K562 (cell line): Measurements from ENCODE around the gene MTA1. TPM values are rescaled to one million over a fixed set of nuclear protein-coding genes. Genes with fewer than 3 reads are reported as not detected.

ENCODE experiments used
- ATAC-seq: fragments of 200-7000 bp; cut with Tn5 transposase; 3 replicates; pipeline ENCODE4 v1.9.1; 2020; ENCODE audit warnings: moderate library complexity
- BruUV-seq: library from RNA; stranded (reverse); fragments of 400-500 nt; replicated peaks from 2 replicates; lab custom pipeline; 2021; lab: Mats Ljungman, UMichigan
- CTCF ChIA-PET: fragments of 300-600 bp; formaldehyde crosslinking; extraction: SDS; loops from one replicate; lab custom pipeline; 2021; ENCODE audit warnings: low intra/inter-chr PET ratio; lab: Yijun Ruan, JAX
- POLR2A ChIA-PET: fragments of 300-600, 350-650 bp; sonication (Branson Sonifier 250); formaldehyde crosslinking; extraction: SDS; loops from one replicate; lab custom pipeline; 2021; ENCODE audit warnings: antibody characterized with exemption, inconsistent platforms; lab: Yijun Ruan, JAX
- DNase-seq, 4 experiments: peaks; one replicate each; pipeline versions ENCODE4 v3.0.0 to v3.0.0-alpha.2; 2011 to 2018; ENCODE audit warnings: low spot score in 3 of 4, mixed read lengths in 3 of 4; ENCODE audit errors: extremely low read depth in 1 of 4
- FAIRE-seq: peaks from 2 replicates; lab custom pipeline; 2011; peaks lifted over from hg19 to GRCh38; lab: Jason Lieb, UNC
- H2AFZ ChIP-seq: 2 replicates; pipeline ENCODE4 v1.6.0; 2011; ENCODE audit warnings: low read depth, low read length, control low read depth, inconsistent platforms
- H3K27ac ChIP-seq: fragments of 200-600 bp; 3 replicates; pipeline ENCODE4 v1.8.0; 2011; ENCODE audit warnings: low read depth, mild to moderate bottlenecking, control low read depth, inconsistent platforms, low read length, moderate library complexity, mixed read lengths; ENCODE audit errors: extremely low read depth
- H3K27me3 ChIP-seq, 2 experiments: fragments of 300-600 bp in 1 of 2; 2 replicates in 1 of 2; 3 replicates in 1 of 2; pipeline versions ENCODE4 v1.6.0 to v1.8.0; 2011; ENCODE audit warnings: inconsistent platforms in 2 of 2, low read length in 2 of 2, mild to moderate bottlenecking in 1 of 2, mixed read lengths in 1 of 2, moderate library complexity in 1 of 2; ENCODE audit not compliant: control insufficient read depth in 2 of 2, insufficient read depth in 2 of 2
- H3K36me3 ChIP-seq: fragments of 300-600 bp; 3 replicates; pipeline ENCODE4 v1.8.0; 2011; ENCODE audit warnings: mild to moderate bottlenecking, low read length, inconsistent platforms; ENCODE audit not compliant: control insufficient read depth, insufficient read depth
- H3K4me1 ChIP-seq, 2 experiments: fragments of 200-600 bp in 1 of 2; replicated peaks in 1 of 2; 2 replicates in 1 of 2; 3 replicates in 1 of 2; pipeline versions ENCODE4 v1.5.1 to v1.8.0; 2011; ENCODE audit warnings: inconsistent platforms in 2 of 2, low read length in 2 of 2, mild to moderate bottlenecking in 1 of 2, mixed read lengths in 1 of 2, moderate library complexity in 1 of 2; ENCODE audit not compliant: control insufficient read depth in 2 of 2, insufficient read depth in 2 of 2
- H3K4me2 ChIP-seq: 2 replicates; pipeline ENCODE4 v1.6.1; 2011; ENCODE audit warnings: low read length, control low read depth, inconsistent platforms, mixed read lengths; ENCODE audit not compliant: insufficient read depth
- H3K4me3 ChIP-seq: fragments of 200-600 bp; sonication (generic), shearing (Covaris generic); 2 replicates; pipeline ENCODE4 v1.5.1; 2016; ENCODE audit warnings: control low read depth, inconsistent platforms
- H3K79me2 ChIP-seq: fragments of 200-600 bp; 3 replicates; pipeline ENCODE4 v1.8.0; 2011; ENCODE audit warnings: low read length, inconsistent platforms; ENCODE audit not compliant: control insufficient read depth, insufficient read depth
- H3K9ac ChIP-seq, 2 experiments: 2 replicates each; pipeline versions ENCODE4 v1.6.0 to v1.6.1; 2011; ENCODE audit warnings: low read depth in 2 of 2, low read length in 2 of 2, control low read depth in 1 of 2, inconsistent platforms in 1 of 2, mild to moderate bottlenecking in 1 of 2, mixed read lengths in 1 of 2; ENCODE audit not compliant: insufficient read depth in 1 of 2
- H3K9me1 ChIP-seq: one replicate; pipeline ENCODE4 v1.6.0; 2011; ENCODE audit warnings: inconsistent platforms, mild to moderate bottlenecking, low read length, moderate library complexity; ENCODE audit not compliant: control insufficient read depth, insufficient read depth
- H3K9me3 ChIP-seq: replicated peaks from 2 replicates; pipeline ENCODE4 v1.5.1; 2011; ENCODE audit warnings: low read depth, low read length, inconsistent platforms; ENCODE audit not compliant: control insufficient read depth, insufficient read depth
- H4K20me1 ChIP-seq: replicated peaks from 2 replicates; pipeline ENCODE4 v1.6.1; 2011; ENCODE audit warnings: low read length, inconsistent platforms, mixed read lengths; ENCODE audit not compliant: control insufficient read depth, insufficient read depth
- EGR1 ChIP-seq: fragments of 450-650 bp; conservative IDR thresholded peaks from 2 replicates; pipeline ENCODE4 v1.6.1; 2017; ENCODE audit warnings: mild to moderate bottlenecking
- MEF2D ChIP-seq: conservative IDR thresholded peaks from 2 replicates; pipeline ENCODE4 v1.6.1; 2016; ENCODE audit warnings: low read depth, missing genetic modification characterization, missing compliant biosample characterization
- TBL1XR1 ChIP-seq, 2 experiments: IDR thresholded peaks; 2 replicates each; pipeline ENCODE4 v1.6.1; 2012; ENCODE audit warnings: improper control_type of control experiment in 2 of 2, low read length in 2 of 2, mild to moderate bottlenecking in 1 of 2
- U2AF2 ChIP-seq: fragments of 200-400 bp; formaldehyde crosslinking; optimal IDR thresholded peaks from 2 replicates; pipeline ENCODE3; 2017; ENCODE audit warnings: low read depth, mild to moderate bottlenecking, low read length
- ZBTB43 ChIP-seq: sonication (generic); formaldehyde crosslinking; IDR thresholded peaks from 2 replicates; pipeline ENCODE4 v1.8.0; 2023; ENCODE audit warnings: mild to moderate bottlenecking, missing genetic modification reagents
- ZBTB7A ChIP-seq: IDR thresholded peaks from 2 replicates; pipeline ENCODE4 v1.6.1; 2011; ENCODE audit warnings: low read depth, mild to moderate bottlenecking, low read length, moderate library complexity, borderline replicate concordance; ENCODE audit not compliant: control insufficient read depth
- WGBS: fragments of 100-300 bp; shearing (Covaris generic); methylation state at CpG from one replicate; pipeline ENCODE4 v1.1.6; 2016; ENCODE audit warnings: low coverage, mixed read lengths; ENCODE audit not compliant: insufficient coverage; ENCODE audit errors: missing lambda C conversion rate; 5-methylcytosine and 5-hydroxymethylcytosine counted together
- in situ Hi-C: fragments of 300-500 bp; cut with MboI; formaldehyde crosslinking; loops from 4 replicates; pipeline ENCODE4 v1.15.0; 2018; ENCODE audit warnings: inconsistent platforms, mixed read lengths
- intact Hi-C: fragments of 100-400 bp; cut with micrococcal nuclease; formaldehyde crosslinking; loops from 2 replicates; pipeline ENCODE4 v1.14.2; 2022
- polyA plus RNA-seq, 8 experiments: library from polyadenylated mRNA; depleted of rRNA in 4 of 8; stranded (reverse) in 5 of 8; unstranded in 3 of 8; fragments of >200 nt; fragmentation: Nextera tagmentation in 2 of 8; fragmentation: Illumina TruSeq in 1 of 8; extraction: Ambion mirVana in 2 of 8; extraction: Trizol in 1 of 8; gene quantifications; 2 replicates each; pipeline versions ENCODE4 v1.2.1 to v1.2.3, GENCODE V29; 2011 to 2014; ENCODE audit warnings: inconsistent platforms in 1 of 8, missing spikeins in 1 of 8
- total RNA-seq, 7 experiments: library from RNA; depleted of rRNA in 6 of 7; stranded (reverse); fragments of >200 nt in 6 of 7; fragmentation: Illumina TruSeq in 2 of 7; extraction: Trizol in 2 of 7; gene quantifications; 2 replicates each; pipeline versions ENCODE4 v1.2.1 to v1.2.3, GENCODE V29; 2011 to 2021; ENCODE audit warnings: low replicate concordance in 1 of 7

The MTA1 gene
- total and polyA plus RNA-seq, 9 of the 15 experiments (the other 6 are each of a cell fraction or from before 2014, with no cell fraction given) = 0.13 to 118 (median 32.3) TPM

DNA sequence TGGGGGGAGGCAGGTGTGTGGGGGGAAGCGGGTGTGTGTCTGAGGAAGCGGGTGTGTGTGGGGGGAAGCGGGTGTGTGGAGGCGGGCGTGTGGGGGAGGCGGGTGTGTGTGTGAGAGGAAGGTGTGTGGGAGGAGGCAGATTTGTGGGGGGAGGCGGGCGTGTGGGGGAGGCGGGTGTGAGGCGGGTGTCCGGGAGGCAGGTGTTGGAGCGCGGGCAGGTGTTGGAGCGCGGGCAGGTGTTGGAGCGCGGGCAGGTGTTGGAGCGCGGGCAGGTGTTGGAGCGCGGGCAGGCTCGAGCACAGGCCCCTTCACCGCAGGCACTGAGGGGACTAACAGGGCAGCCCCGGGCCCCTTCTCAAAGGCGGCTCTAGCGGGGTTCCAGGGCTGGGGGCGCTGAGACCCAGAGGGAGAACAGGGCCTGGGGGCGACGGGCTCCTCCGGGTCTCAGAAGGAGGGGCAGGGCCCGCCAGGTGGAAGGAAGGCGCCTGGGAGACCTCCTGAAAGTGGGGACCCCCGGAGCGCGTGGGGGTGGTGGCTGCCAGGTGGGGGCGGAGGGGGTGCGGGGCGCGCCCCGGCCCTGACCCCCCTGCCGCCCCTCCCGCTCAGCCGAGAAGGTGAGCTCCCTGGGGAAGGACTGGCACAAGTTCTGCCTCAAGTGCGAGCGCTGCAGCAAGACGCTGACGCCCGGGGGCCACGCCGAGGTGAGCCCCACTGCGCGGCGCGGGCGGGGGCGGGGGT is 58.2 kb downstream of the MTA1 start (continued):
- TF ChIP-seq ZBTB43 (CRISPR knock-in tag) = no peak
- 0 out of 2 replicates have a peak, but pooled peaks have one; percentile 6 for TF ChIP-seq EGR1
- TF ChIP-seq ZBTB7A = 0 out of 2 replicates have a peak, but pooled peaks have one; percentile 39

DNA sequence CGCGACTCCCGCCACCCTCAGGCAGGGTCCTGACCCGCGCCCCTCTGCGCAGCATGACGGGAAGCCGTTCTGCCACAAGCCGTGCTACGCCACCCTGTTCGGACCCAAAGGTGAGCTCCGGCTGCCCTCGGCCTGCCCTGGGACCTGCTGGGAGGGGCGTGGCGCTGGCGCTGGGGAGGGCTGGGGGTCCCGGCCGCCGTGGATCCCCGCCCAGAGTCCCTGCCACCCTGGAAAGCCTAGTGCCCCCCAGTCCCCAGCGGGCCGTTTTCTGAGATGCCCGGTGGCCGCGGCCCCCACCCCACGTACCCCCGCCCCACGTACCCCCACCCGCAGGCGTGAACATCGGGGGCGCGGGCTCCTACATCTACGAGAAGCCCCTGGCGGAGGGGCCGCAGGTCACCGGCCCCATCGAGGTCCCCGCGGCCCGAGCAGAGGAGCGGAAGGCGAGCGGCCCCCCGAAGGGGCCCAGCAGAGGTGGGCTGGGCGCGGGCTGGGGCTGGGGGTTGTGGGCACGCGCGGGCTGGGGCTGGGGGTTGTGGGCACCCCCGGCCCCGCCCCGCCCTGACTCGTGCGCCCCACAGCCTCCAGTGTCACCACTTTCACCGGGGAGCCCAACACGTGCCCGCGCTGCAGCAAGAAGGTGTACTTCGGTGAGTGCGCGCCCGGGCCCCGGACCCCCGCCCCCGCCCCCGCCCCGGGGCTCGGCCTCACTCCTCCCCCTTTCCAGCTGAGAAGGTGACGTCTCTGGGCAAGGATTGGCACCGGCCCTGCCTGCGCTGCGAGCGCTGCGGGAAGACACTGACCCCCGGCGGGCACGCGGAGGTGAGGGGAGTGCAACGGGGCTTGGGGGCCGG is 59.0 kb downstream of the MTA1 start:
- Histone ChIP-seq H2AFZ (no peak overlapping the region), H3K9ac (no peak overlapping the region), H3K4me2 (no peak overlapping the region), H3K9me1 (no peaks in the 10 kb centered on the region), H3K4me3 (no peak overlapping the region), H4K20me1 (no peaks in the 10 kb centered on the region; the same call in 1 of the 2 replicates), H3K79me2 (no peaks in the 10 kb centered on the region), H3K4me1 (peaks cover 5 to 95% of the 10 kb centered on the region in 2 experiments), H3K27ac (no peak overlapping the region), H3K27me3 (peaks cover 0 to 7% of the 10 kb centered on the region in 2 experiments; a peak in 1 of 5 replicates), H3K9me3 (no peaks in the 10 kb centered on the region), H3K36me3 (no peaks in the 10 kb centered on the region)
- no peak for FAIRE-seq
- POLR2A ChIA-PET = interaction anchor here (0.5 kb wide), 1 partner anchor 28 kb away, joined by 4 read pairs; no protein-coding TSS in a partner anchor
- 24% methylated on average over 13 of the region's 81 CpGs for WGBS
- DNase-seq = no peak
- in situ Hi-C loops (no loop called here), intact Hi-C loops (loop anchor here (10.0 kb wide), 1 partner anchor 46 kb away; the partner anchor contains the start of gene TMEM121)
- TF ChIP-seq U2AF2 = no peak
- 0 out of 2 replicates have a peak, but pooled peaks have one; percentile 8 for TF ChIP-seq ZBTB7A
- no peak for TF ChIP-seq TBL1XR1 (IDR thresholded peaks at IDR 0.05; ENCODE audit: low read length in 2 of 2)
- TF ChIP-seq MEF2D (tag) = no peak
- CTCF ChIA-PET = no interaction called here
- no peak for ATAC-seq
- BruUV-seq = no TSS peak
